Stimulated activated CD4-positive, alpha-beta T cell treated with anti-CD3 and anti-CD28 coated beads, Interleukin-2, amount 100 ng/mL, for 4 hours (primary cell): ENCODE results near the gene STK40.

Experiments
- DNase-seq: peaks from one replicate; pipeline ENCODE4 v3.0.0-alpha.2; 2020; ENCODE audit warnings: low read depth

Gene STK40

DNA sequence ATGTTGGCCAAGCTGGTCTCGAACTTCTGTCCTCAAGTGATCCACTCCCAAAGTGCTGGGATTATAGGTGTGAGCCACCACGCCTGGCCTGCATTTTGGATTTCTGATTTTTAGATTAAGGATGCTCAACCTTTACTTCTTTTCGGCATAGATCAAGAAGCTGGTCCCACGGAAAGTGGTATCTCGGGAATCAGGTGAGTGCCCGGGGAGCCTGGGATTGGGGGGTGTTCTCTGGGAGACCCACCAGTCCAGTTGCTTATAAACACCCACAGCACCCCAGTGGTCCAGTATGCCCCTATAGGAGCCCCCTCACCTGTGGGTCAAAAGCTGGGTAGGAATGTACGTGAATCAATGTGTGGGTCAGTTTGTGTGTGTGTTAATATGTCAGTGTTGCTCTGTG, 76.3 kb downstream of the STK40 start:
- DNase-seq: no peak

GRCh38 chr1:36307601-36308330, 78.0 kb downstream of the STK40 start:
- no peak for DNase-seq

DNA sequence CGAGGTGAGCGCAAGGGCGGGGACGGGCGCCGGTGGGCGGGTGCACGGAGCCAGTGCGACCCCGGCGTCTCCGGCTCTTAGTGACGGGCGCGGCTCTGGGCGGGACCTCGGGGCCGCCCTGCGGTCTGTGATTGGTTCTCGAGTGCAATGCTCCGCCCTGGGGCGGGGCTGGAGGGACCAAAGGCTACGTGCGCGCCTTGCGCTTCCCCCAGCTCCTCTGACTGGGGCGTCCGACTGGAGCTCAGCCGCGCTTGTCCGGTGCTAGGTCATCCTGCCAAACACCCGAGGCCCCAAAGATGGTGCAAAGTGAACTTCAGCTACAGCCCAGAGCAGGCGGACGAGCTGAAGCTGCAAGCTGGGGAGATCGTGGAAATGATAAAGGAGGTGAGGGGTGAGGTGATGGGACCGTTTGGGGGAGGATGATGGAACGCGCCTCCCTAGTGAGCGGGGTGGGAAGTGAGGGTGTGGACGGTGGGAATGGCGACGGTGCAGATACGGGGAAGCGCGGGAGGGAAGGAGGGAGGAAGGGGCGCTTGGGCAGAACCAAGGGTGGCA, 78.7 kb downstream of the STK40 start:
- DNase-seq: peak; percentile 87

DNA sequence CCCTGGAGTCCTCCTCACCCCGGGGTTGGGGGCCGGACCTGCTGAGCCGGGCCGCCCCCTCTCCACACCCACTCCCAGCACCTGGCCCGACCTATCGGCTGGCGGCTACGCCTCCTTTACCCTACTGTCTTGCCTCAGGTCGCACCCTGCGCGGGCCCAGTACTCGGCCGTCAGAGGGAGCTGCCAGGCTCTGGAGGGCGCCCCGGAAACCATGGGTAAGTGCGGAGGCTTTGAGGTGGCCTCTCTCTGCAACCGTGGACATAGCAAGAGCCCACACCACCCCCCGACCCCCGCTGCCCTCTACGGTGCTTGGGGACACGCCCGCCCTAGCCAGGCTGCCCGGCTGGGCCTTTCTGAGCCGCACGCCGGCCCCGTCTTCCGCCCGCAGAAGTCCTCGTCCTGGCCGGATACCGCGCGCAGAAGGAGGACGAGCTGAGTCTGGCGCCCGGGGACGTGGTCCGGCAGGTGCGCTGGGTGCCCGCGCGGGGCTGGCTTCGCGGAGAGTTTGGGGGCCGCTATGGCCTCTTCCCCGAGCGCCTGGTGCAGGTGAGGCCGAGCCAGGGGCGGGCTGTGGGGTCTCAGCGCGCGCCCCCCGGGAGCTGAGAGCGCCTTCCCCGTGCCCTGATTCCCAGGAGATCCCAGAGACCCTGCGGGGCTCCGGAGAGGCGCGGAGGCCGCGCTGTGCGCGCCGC, 79.4 kb downstream of the STK40 start, which contains the start of gene SH3D21:
TSS of gene SH3D21 (plus strand) at position 159 of the 692 bp plus-strand sequence. CDS start at position 212, 53 bp downstream.
- DNase-seq: peak; percentile 24

GRCh38 chr1:36305915-36306209, 79.9 kb downstream of the STK40 start:
- DNase-seq: no peak

DNA sequence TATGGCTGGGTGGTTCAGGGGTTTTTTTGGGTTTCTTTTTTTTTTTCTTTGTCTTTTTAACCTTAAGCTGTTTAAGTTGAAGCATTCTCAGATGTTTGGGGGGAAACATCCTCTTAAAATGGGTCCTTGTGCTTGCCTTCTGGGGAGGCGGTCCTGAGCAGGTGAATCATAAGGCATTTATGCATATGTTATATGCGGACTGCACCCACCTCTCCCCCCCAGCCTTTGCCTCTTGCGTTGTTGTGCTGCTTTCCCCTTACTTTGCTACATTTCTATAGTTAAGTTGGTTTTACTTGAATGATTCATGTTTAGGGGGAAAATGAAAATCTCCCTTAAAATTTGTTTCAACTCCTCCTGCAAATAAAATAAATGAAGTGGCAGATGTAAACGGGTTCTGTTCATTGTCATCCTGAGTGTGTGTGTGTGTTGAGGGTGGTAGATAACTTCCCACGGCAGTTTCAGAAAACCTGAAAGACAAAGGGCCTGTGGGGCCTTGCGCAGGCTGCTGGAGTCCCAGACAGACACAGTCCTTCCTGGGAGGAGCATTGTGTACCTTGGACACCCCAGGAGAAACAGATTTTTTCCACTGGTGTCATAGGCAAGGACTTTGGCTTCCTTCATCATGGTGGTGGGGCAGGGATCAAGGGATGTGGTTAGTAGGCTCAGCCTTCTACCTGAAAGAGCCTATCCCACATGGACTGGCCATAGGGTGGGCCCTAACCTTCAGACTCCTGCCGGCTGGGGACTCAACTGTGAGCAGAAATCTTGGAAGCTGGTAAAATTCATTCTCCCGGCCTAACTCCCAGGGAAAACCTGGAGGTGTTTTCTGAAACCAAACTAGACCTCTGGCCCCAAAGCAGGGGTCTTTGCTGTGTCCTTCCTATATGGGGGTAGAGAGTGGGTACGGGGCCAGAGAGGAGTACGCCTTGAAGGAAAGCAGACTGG, 80.5 kb downstream of the STK40 start:
- DNase-seq: no peak

DNA sequence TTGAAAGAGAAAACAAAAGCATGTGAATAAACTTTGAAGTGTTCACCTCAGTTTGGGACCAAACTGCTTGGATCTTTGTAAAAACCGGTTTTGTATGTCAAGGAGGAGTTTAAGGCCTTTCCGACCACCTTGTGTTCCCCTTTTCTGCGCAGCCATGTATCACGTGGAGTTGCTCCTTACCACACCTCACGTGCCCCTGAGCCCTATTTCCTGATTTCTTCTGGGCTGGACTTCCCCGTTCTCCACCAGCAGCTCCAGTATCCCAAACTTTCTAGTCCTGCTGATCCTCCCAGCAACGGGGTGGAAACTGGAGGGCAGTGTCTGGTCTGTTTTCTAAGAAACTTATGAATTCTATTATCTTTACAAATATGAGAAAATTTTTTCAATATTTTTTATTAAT, 81.2 kb downstream of the STK40 start:
- DNase-seq: no peak

DNA sequence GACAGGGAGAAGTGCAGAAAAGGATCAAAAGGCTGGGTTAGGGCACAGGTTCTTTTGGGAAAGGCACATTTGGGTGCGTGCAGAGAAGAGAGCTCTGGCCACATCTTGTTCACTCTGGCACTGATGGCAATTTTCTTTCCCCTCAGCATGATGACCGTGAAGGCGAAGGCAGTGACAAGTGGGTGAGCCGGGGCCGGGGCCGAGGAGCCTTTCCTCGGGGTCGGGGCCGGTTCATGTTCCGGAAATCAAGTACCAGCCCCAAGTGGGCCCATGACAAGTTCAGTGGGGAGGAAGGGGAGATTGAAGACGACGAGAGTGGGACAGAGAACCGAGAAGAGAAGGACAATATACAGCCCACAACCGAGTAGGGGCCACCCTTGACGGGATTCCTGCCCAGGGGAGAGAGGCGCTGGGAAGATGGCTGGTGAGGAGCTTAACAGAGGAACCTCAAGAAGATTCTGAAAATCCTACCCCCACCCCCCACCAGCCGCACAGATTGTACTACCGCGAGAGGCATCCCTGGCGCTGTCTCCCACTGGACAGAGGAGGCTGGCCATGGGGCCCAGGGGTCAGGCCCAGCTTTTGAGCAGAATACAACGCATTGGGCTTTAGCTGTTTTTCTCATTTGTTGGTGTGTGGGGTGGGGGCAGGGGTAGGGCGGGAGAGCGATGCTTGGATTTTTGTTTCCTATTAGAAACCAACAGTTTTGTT, 81.9 kb downstream of the STK40 start:
- DNase-seq: no peak

- DNase-seq: no peak
These were observed 82.5 kb downstream of the STK40 start for GRCh38 chr1:36303244-36303643.

- no peak for DNase-seq
These were observed 84.5 kb downstream of the STK40 start for GRCh38 chr1:36301220-36301619.

- no peak for DNase-seq
These were observed 85.2 kb downstream of the STK40 start for GRCh38 chr1:36300526-36300925.

- no peak for DNase-seq
These were observed 87.1 kb downstream of the STK40 start for GRCh38 chr1:36298640-36299039.

DNA sequence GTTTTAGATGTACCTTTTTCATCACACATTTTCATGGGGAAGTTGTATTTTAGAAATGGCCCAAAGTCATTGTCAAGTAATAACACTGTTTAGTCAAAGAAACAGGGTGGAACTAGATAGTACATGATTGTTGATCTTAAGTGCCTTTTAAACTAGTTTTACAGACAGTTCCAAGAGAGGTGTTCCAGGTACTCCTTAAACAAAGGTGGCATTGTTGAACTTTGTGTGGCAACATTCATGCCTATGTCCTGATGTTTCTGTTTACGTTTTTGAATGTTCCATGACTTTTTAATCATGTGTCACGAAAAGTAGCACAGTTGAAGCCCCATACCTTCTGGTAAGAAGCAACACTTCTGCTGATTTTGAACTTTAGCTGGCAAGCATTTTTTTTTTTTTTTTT, 88.7 kb downstream of the STK40 start:
- no peak for DNase-seq

- no peak for DNase-seq
These were observed 90.3 kb downstream of the STK40 start for GRCh38 chr1:36295390-36295789.
